Measurements from ENCODE around the gene CCDC179.

CCDC179 gene

GRCh38 chr11:22808571-22809197 lies 51.6 kb downstream of the CCDC179 start:
- in situ Hi-C loops (cut with MboI; ENCODE audit: low sequenced_read_pairs), result no loop called here

GRCh38 chr11:22807855-22808570 lies 52.3 kb downstream of the CCDC179 start:
- in situ Hi-C loops (cut with MboI; ENCODE audit: low sequenced_read_pairs), result no loop called here

GRCh38 chr11:22807391-22807790 lies 52.9 kb downstream of the CCDC179 start:
- in situ Hi-C loops (cut with MboI; ENCODE audit: low sequenced_read_pairs), result no loop called here

- in situ Hi-C loops (cut with MboI; ENCODE audit: low sequenced_read_pairs), result no loop called here
Observed at GRCh38 chr11:22802861-22803260, 57.4 kb downstream of the CCDC179 start.

DNA sequence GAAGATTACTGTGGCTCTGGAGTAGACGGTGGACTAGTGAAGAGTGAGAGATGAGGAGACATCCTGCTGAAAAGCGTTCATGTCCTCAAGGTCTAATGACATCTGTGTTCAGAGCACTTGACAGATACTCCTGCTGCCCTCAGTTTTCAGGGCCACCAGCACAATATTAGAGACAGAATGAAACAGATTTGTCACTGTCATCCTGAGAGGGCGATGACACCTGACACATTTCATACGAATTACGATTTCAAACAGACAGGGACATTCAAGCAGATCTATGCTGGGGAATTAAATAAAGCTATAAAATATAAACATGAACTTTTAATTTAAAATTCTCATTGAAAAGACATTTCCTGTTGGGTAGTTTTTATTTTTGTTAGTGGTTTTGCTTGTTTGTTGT lies 59.8 kb downstream of the CCDC179 start:
- in situ Hi-C loops (cut with MboI; ENCODE audit: low sequenced_read_pairs), result no loop called here

DNA sequence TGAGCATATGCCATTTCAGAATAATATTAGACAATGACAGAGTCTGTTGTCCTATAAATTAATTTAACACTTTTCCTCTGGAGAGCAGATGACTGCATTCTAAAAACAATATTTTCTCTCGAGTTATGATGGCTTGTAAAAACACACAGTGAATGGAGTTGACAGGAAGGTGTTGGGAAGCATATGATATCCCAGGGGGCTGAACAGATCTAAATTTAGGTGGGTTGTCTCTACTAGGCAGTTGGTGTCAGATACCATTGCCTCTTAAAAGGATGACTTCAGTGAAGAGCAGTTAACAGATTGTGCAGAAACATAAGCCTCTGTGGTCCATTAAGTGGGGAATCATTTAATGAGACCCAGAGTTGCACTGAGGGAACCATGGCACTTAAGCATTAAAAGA lies 61.4 kb downstream of the CCDC179 start:
- in situ Hi-C loops (cut with MboI; ENCODE audit: low sequenced_read_pairs), result no loop called here

DNA sequence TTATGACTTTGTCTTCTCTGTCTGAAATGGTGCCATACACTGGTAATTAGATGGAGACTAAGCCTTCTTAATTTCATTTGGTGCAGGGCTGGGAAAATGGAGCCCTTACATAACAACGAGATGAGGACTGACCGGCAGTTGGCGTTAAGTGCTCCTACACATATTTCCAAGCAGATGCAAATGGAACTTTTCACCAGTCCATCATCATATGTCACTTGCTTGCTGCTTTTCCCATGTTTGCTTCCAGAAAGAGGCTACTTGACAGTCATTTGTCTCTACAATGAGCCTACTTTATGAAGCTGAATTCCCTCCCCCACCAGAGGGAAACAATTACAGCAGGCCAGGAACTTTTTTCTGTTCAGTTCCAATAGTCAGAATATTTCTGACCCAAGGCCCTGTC lies 63.2 kb downstream of the CCDC179 start:
- in situ Hi-C loops (cut with MboI; ENCODE audit: low sequenced_read_pairs), result no loop called here
